Glomerular visceral epithelial cell (primary cell): ENCODE data around the gene BCOR.

Source experiments
- DNase-seq: peaks from one replicate; pipeline ENCODE4 v3.0.0-alpha.2; 2016; ENCODE audit errors: extremely low spot score

Gene BCOR

DNA sequence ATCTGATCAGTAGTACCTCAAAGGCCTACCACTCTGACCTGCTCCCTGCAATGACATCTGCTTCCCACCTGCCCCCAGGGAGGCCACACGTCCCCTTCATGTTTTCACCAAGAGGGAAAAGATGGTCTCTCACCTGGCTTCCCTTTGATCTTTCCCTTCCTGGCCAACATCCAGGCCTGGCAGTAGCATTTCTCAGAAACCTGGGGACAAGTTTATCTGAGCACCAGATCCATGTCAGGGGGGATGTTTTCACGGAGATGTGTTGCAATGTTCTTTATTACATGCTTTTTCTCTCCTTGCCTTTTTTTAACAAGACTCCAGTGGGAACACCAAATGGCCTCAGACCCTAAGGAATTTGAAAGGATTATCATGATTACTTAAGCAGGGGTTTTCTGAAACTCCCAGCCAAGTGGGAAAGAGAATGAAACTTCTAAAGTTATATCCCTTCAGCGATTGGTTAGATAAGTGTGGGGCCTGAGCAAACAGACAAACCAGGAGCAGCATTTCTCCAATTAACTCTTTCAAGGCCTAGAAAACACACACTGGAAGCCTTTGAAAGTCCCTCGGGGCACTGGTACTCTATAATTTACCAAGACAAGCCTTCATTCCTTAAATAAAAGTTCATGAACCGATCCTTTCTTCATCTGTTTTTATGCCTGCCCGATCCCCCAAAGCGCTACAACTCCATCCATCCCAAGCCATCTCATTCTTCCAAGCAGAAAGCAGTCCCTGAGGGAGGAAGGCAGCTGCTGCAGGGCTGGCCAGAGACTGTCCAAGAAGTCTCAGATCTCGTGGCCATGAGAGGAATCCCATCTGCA is 94.1 kb downstream of the BCOR start:
- DNase-seq = no peak

DNA sequence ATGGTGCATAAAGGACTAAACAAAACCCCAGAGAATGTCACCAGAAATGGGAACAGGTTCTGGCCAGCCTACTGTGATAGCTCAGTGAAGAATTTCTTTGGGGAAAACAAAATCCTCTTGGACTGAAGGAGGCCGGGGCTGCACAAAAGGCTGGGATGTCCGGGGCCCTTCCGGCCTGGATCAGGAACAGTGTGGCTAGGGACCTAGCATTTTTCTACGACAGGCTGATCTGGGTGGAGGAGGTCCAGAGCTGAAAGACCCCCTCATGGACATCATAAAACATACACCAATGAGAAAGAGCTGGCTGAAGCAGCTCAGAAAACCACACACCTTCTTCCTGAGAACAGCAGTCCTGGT is 94.7 kb downstream of the BCOR start:
- no peak for DNase-seq
